Stomach smooth muscle (tissue), 2 donors: ENCODE data around the gene TP73.

Experiments used
- H3K27ac ChIP-seq: one replicate; pipeline ENCODE4 v1.7.0; 2013; ENCODE audit warnings: mild to moderate bottlenecking, low read length, inconsistent platforms
- H3K27me3 ChIP-seq, 2 donors: one replicate each; pipeline ENCODE4 v1.7.0; 2013; ENCODE audit warnings: low read length in 2 of 2; ENCODE audit not compliant: insufficient read depth in 2 of 2, control insufficient read depth in 1 of 2
- H3K36me3 ChIP-seq, 2 donors: one replicate each; pipeline ENCODE4 v1.7.0; 2013; ENCODE audit warnings: low read length in 2 of 2; ENCODE audit not compliant: control insufficient read depth in 2 of 2, insufficient read depth in 2 of 2
- H3K4me1 ChIP-seq: one replicate; pipeline ENCODE4 v1.7.0; 2013; ENCODE audit warnings: low read length; ENCODE audit not compliant: control insufficient read depth, insufficient read depth
- H3K4me3 ChIP-seq, 2 donors: one replicate each; pipeline ENCODE4 v1.7.0; 2013; ENCODE audit warnings: low read length in 2 of 2
- H3K9ac ChIP-seq, 2 donors: one replicate each; pipeline ENCODE4 v1.7.0; 2013; ENCODE audit warnings: low read length in 2 of 2, mild to moderate bottlenecking in 1 of 2
- H3K9me3 ChIP-seq, 2 donors: one replicate each; pipeline ENCODE4 v1.7.0; 2013; ENCODE audit warnings: low read length in 2 of 2; ENCODE audit not compliant: control insufficient read depth in 2 of 2
- donor health status: healthy.
- donor health status: Pancreatic carcinoma.

TP73 gene

GRCh38 chr1:3657578-3658230 lies 5.4 kb downstream of the TP73 start:
- H3K27me3 ChIP-seq = peaks cover 23 to 29% of the 10 kb centered on the region in 2 donors
- no peak overlapping the region for H3K4me3 ChIP-seq
- H3K4me1 ChIP-seq = peaks cover 2% of the 10 kb centered on the region
- no peaks in the 10 kb centered on the region for H3K9me3 ChIP-seq
- no peak overlapping the region for H3K27ac ChIP-seq
- no peak overlapping the region for H3K9ac ChIP-seq
- no peaks in the 10 kb centered on the region for H3K36me3 ChIP-seq

GRCh38 chr1:3658231-3658615 lies 5.9 kb downstream of the TP73 start:
- Histone ChIP-seq H3K4me1 (no peaks in the 10 kb centered on the region), H3K4me3 (no peak overlapping the region), H3K9ac (no peak overlapping the region), H3K27ac (no peak overlapping the region), H3K27me3 (peaks cover 17 to 26% of the 10 kb centered on the region in 2 donors), H3K9me3 (no peaks in the 10 kb centered on the region), H3K36me3 (no peaks in the 10 kb centered on the region)

GRCh38 chr1:3659093-3659492 lies 6.8 kb downstream of the TP73 start:
- Histone ChIP-seq H3K27me3 (peaks cover 11 to 19% of the 10 kb centered on the region in 2 donors), H3K4me3 (no peak overlapping the region), H3K9me3 (no peaks in the 10 kb centered on the region), H3K36me3 (no peaks in the 10 kb centered on the region), H3K4me1 (no peaks in the 10 kb centered on the region), H3K9ac (no peak overlapping the region), H3K27ac (no peak overlapping the region)

- H3K4me3 ChIP-seq = no peak overlapping the region
- no peaks in the 10 kb centered on the region for H3K4me1 ChIP-seq
- H3K9me3 ChIP-seq = no peaks in the 10 kb centered on the region
- no peak overlapping the region for H3K27ac ChIP-seq
- H3K36me3 ChIP-seq = no peaks in the 10 kb centered on the region
- H3K9ac ChIP-seq = no peak overlapping the region
- H3K27me3 ChIP-seq = peaks cover 2 to 15% of the 10 kb centered on the region in 2 donors
Observed at GRCh38 chr1:3660704-3661103, 8.4 kb downstream of the TP73 start.

GRCh38 chr1:3661631-3662030 lies 9.3 kb downstream of the TP73 start:
- H3K36me3 ChIP-seq = no peaks in the 10 kb centered on the region
- H3K9ac ChIP-seq = no peak overlapping the region
- H3K27me3 ChIP-seq = peaks cover 2 to 15% of the 10 kb centered on the region in 2 donors
- H3K27ac ChIP-seq = no peak overlapping the region
- H3K9me3 ChIP-seq = no peaks in the 10 kb centered on the region
- H3K4me1 ChIP-seq = no peaks in the 10 kb centered on the region
- H3K4me3 ChIP-seq = no peak overlapping the region

GRCh38 chr1:3662080-3662671 lies 9.9 kb downstream of the TP73 start:
- no peak overlapping the region for H3K27ac ChIP-seq
- H3K36me3 ChIP-seq = no peaks in the 10 kb centered on the region
- no peak overlapping the region for H3K4me3 ChIP-seq
- no peaks in the 10 kb centered on the region for H3K9me3 ChIP-seq
- H3K27me3 ChIP-seq = peaks cover 2 to 13% of the 10 kb centered on the region in 2 donors
- H3K4me1 ChIP-seq = no peaks in the 10 kb centered on the region
- H3K9ac ChIP-seq = no peak overlapping the region

- Histone ChIP-seq H3K27me3 (peaks cover 3 to 12% of the 10 kb centered on the region in 2 donors), H3K4me1 (peaks cover 3% of the 10 kb centered on the region), H3K4me3 (no peak overlapping the region), H3K36me3 (no peaks in the 10 kb centered on the region), H3K27ac (no peak overlapping the region), H3K9ac (no peak overlapping the region), H3K9me3 (no peaks in the 10 kb centered on the region)
Observed at GRCh38 chr1:3663999-3664699, 11.8 kb downstream of the TP73 start.

GRCh38 chr1:3664700-3665375 lies 12.5 kb downstream of the TP73 start:
- H3K9me3 ChIP-seq = no peaks in the 10 kb centered on the region
- H3K4me1 ChIP-seq = peaks cover 3% of the 10 kb centered on the region
- H3K4me3 ChIP-seq = no peak overlapping the region
- no peaks in the 10 kb centered on the region for H3K36me3 ChIP-seq
- peaks cover 7 to 16% of the 10 kb centered on the region in 2 donors for H3K27me3 ChIP-seq
- H3K27ac ChIP-seq = no peak overlapping the region
- H3K9ac ChIP-seq = no peak overlapping the region

- no peaks in the 10 kb centered on the region for H3K9me3 ChIP-seq
- peaks cover 21 to 29% of the 10 kb centered on the region in 2 donors for H3K27me3 ChIP-seq
- H3K4me1 ChIP-seq = peaks cover 3% of the 10 kb centered on the region
- H3K36me3 ChIP-seq = no peaks in the 10 kb centered on the region
- H3K4me3 ChIP-seq = no peak overlapping the region
- H3K9ac ChIP-seq = no peak overlapping the region
- H3K27ac ChIP-seq = no peak overlapping the region
Observed at GRCh38 chr1:3668148-3668547, 15.8 kb downstream of the TP73 start.

GRCh38 chr1:3668585-3669300 lies 16.4 kb downstream of the TP73 start:
- no peaks in the 10 kb centered on the region for H3K36me3 ChIP-seq
- H3K27ac ChIP-seq = no peak overlapping the region
- H3K4me3 ChIP-seq = no peak overlapping the region
- peaks cover 25 to 33% of the 10 kb centered on the region in 2 donors for H3K27me3 ChIP-seq
- H3K9ac ChIP-seq = no peak overlapping the region
- no peaks in the 10 kb centered on the region for H3K9me3 ChIP-seq
- peaks cover 3% of the 10 kb centered on the region for H3K4me1 ChIP-seq
